Measurements from ENCODE around the gene HDAC4.
A peak's percentile ranks its signal among the peaks of the same experiment; 100 is the strongest.

The HDAC4 gene

GRCh38 chr2:239305222-239305575, 95.6 kb downstream of the HDAC4 start:
- in situ Hi-C loops (cut with MboI; ENCODE audit: low pct_unique_long_range_greater_than_20kb, low sequenced_read_pairs): no loop called here
- no peak for DNase-seq

- in situ Hi-C loops (cut with MboI; ENCODE audit: low pct_unique_long_range_greater_than_20kb, low sequenced_read_pairs): no loop called here
- no peak for DNase-seq
These were observed 96.1 kb downstream of the HDAC4 start for GRCh38 chr2:239304533-239305221.

GRCh38 chr2:239303711-239304532, 96.9 kb downstream of the HDAC4 start:
- no peak for DNase-seq
- in situ Hi-C loops (cut with MboI; ENCODE audit: low pct_unique_long_range_greater_than_20kb, low sequenced_read_pairs): no loop called here

DNA sequence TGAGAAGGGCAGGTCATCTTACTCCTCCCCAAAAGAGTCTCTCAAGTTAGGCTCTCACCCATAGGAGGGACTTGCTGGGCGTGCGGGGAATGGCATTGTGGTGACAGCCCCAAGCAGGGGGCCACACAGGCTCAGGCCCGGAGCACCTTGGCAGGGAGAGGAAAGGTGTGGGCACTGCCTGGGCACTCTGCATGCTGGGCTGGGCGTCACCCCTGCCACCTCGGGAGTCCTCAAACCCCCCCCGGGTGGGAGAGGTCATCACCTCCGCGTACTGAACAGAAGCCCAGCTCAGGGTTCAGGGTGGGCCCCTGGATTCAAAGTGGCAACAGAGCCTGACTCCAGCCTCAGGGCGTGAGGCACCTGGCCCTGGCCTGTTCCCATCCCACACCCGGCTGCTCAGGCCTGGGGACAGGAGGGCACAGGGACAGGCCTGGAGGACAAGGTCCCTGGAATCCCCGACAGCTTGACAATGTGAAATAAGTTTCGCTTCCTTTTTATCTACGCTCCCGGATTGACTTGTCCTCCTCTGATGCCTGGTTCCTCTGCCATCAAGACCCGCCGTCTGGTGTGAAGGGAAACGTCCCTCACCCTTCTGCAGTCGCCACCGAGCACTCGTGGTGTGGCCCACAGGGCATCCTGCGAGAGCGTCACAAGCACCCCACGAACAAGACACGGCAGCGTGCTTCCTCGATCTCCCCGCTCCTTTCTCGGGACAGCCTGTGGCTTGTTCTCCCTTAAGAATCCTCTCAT, 97.8 kb downstream of the HDAC4 start:
- DNase-seq: no peak
- in situ Hi-C loops (cut with MboI; ENCODE audit: low pct_unique_long_range_greater_than_20kb, low sequenced_read_pairs): no loop called here

- in situ Hi-C loops (cut with MboI; ENCODE audit: low pct_unique_long_range_greater_than_20kb, low sequenced_read_pairs): no loop called here
- DNase-seq: no peak
These were observed 98.6 kb downstream of the HDAC4 start for GRCh38 chr2:239302083-239302807.

- in situ Hi-C loops (cut with MboI; ENCODE audit: low pct_unique_long_range_greater_than_20kb, low sequenced_read_pairs): no loop called here
- no peak for DNase-seq
These were observed 99.7 kb downstream of the HDAC4 start for GRCh38 chr2:239300871-239301735.

GRCh38 chr2:239300242-239300641, 100.6 kb downstream of the HDAC4 start:
- in situ Hi-C loops (cut with MboI; ENCODE audit: low pct_unique_long_range_greater_than_20kb, low sequenced_read_pairs): no loop called here
- DNase-seq: no peak

DNA sequence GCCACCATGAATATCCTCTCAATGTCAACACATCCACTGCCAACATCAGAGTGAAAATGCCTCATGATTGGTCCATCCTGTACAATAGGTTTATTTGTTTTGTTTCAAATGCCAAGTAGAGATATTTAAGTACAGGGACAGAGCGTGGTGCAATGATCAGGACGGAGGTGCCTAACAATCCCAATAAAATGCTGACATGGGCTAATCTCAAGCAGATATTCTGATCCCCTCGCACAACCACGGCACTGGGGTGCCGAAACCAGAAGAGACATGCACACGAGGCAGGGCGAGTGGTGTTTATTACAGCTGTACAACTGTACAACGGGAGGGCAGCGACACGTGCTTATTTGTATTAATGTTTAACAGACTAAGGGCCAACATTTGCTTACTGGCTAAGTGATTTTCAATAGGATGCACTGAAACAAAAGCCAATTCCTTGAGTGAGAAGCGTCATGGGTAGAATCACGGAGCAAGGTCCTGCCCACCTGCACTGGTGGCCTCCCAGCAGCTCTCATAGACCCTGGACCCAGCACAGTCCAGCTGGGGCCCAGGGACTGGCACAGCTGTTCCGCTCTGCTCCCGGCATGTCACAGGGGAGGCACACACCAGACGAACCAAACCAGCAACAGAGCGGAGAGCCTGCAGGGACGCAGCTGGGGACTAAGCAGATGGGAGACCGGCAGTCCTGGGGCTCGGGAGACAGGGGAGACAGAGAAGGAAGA, 101.4 kb downstream of the HDAC4 start:
- DNase-seq: no peak
- in situ Hi-C loops (cut with MboI; ENCODE audit: low pct_unique_long_range_greater_than_20kb, low sequenced_read_pairs): no loop called here

- DNase-seq: peak; percentile 16
- in situ Hi-C loops (cut with MboI; ENCODE audit: low pct_unique_long_range_greater_than_20kb, low sequenced_read_pairs): no loop called here
These were observed 102.6 kb downstream of the HDAC4 start for GRCh38 chr2:239298116-239298804.

DNA sequence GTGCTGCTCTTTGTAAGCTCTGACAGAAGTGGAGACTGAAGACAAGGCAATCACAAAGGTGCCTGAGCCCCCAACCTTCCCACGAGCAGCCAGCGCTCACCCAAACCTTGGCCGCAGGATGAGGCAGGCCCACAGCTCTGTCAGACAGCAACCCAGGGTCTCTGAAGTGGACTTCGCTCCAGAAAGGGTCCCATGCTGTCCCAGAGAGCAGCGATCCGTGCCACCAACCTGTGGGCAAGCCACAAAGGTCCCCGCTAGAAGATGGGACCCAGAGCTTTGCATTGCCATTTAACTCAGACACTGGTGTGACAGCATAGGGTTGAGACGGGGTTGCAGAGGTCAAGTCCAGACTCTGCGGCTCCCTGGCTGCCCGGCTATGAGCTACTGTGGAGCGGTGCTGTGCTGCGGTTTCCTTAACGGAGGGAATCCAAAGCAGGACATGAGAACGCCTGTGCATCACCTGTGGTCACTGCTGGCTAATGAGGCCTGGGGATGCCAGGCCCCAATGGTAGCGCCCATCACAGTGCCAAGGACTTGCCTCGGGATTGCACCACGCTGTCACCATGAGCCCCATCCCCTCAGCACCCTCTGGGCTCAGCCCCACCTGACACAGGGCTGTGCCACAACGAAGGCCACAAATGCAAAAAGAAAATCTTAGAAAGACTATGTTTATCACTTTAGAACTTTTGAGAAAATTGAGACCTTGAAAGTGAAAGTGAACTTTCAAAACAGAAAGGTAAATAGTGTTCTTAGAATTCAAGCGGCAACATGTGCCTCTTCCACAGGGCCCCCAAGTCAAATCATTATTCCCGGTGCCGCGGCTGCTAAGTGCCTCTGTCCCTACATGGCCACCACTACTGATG, 103.4 kb downstream of the HDAC4 start:
- in situ Hi-C loops (cut with MboI; ENCODE audit: low pct_unique_long_range_greater_than_20kb, low sequenced_read_pairs): no loop called here
- no peak for DNase-seq

GRCh38 chr2:239296020-239296932, 104.5 kb downstream of the HDAC4 start:
- no peak for DNase-seq
- in situ Hi-C loops (cut with MboI; ENCODE audit: low pct_unique_long_range_greater_than_20kb, low sequenced_read_pairs): no loop called here

GRCh38 chr2:239295377-239296019, 105.3 kb downstream of the HDAC4 start:
- DNase-seq: no peak
- in situ Hi-C loops (cut with MboI; ENCODE audit: low pct_unique_long_range_greater_than_20kb, low sequenced_read_pairs): no loop called here

DNA sequence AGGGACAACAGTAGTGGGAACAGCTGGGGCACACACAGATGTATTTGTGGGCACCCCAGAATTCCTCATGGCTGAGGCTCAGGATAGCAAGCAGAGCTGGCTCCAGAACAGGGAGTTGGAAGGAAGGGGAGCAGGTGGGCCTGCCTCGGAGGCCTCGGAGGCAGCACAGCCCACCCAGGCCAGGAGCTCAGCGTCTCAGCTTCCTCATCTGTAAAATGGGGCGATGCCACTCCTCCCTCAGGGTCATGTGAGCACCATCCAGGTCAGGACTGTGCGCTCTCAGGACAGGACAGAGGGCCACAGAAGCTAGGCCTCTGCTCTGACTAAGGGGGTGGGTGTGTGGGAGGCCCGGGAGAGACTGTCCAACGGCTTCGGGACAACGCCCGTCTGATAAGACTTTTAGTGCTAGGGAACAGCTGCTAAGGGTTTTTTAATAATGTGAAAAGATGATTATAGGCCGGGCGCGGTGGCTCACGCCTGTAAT, 106.2 kb downstream of the HDAC4 start:
- DNase-seq: no peak
- in situ Hi-C loops (cut with MboI; ENCODE audit: low pct_unique_long_range_greater_than_20kb, low sequenced_read_pairs): no loop called here

DNA sequence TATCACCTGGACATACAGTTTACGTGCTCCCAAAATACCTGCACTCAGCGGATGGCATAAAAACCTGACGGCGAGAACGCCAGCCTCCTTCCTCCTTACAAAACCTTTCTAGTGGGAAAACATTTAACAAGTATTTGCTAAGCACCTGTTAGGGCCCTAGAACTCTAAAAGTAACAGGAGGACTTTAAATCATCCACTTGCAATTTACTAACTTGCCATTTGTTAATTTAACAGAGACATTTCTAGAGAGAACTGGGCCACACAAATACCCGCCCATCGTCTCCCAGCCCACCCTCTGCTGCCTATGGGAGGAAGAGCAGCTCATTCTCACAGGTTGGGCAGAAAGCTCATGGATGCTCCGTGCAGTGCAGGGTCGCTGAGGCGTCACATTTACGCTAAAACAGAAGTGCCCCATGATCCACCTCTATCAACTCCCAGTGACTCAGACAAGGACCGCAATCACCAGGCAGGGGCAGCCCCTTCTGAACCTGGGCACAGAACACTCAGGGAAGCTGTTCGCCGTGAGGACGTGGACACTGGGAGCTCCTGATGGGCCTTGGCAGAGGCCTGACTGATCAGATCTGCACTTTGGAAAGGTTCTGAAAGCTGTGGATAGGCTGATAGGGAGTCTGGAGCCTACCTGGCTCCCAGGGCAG, 106.9 kb downstream of the HDAC4 start:
- in situ Hi-C loops (cut with MboI; ENCODE audit: low pct_unique_long_range_greater_than_20kb, low sequenced_read_pairs): no loop called here
- DNase-seq: no peak
